MM.1S (cell line): ENCODE results near the gene DRD1.

ENCODE experiments used
- EZH2phosphoT487 ChIP-seq: fragments of 300-600 bp; sonication (generic); IDR thresholded peaks from 2 replicates; pipeline ENCODE4 v1.6.1; 2018; ENCODE audit warnings: antibody characterized with exemption, low read length
- TF ChIP-seq, protein P1 (sequence below): fragments of 300-600 bp; sonication (generic); IDR thresholded peaks from 2 replicates; pipeline ENCODE4 v1.5.1; 2016; ENCODE audit warnings: antibody characterized with exemption, low read length, mixed read lengths

DNA sequence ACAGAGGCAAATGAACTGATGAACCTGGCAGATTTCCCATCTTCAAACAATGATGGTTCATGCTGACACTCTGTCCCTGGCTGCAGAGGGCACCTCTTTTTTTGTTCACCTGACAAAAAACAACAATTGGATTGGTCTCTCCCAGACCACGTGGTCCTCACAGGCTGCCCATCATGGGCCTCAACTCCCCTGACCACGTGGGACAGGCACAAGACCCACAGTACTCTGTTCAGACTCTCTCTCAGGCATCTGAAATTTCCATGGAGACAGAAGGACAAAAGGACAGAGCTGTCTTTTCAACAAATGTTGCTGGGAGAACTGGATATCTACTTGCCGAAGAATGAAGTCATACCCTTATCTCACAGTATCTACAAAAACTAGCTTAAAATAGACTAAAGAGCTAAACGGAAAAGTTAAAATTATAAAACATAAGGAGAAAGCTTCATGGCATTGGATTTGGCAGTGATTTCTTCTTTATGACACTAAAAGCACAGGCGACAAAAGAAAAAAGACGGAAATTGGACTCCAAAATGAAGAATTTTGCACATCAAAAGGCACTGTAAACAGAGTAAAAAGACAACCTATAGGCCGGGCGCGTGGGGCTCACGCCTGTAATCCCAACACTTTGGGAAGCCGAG, 12.2 kb upstream of the DRD1 start:
- TF ChIP-seq, protein P1, sequence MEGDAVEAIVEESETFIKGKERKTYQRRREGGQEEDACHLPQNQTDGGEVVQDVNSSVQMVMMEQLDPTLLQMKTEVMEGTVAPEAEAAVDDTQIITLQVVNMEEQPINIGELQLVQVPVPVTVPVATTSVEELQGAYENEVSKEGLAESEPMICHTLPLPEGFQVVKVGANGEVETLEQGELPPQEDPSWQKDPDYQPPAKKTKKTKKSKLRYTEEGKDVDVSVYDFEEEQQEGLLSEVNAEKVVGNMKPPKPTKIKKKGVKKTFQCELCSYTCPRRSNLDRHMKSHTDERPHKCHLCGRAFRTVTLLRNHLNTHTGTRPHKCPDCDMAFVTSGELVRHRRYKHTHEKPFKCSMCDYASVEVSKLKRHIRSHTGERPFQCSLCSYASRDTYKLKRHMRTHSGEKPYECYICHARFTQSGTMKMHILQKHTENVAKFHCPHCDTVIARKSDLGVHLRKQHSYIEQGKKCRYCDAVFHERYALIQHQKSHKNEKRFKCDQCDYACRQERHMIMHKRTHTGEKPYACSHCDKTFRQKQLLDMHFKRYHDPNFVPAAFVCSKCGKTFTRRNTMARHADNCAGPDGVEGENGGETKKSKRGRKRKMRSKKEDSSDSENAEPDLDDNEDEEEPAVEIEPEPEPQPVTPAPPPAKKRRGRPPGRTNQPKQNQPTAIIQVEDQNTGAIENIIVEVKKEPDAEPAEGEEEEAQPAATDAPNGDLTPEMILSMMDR: no peak
- no peak for TF ChIP-seq EZH2phosphoT487
